HepG2 (cell line): ENCODE measurements around the gene IP6K1. TPM values are rescaled to one million over a fixed set of nuclear protein-coding genes. Genes with fewer than 3 reads are reported as not detected.

Experiments
- ARHGAP35 ChIP-seq: sonication (generic); formaldehyde crosslinking; IDR thresholded peaks from 2 replicates; pipeline ENCODE4 v1.9.0; 2022; ENCODE audit warnings: mild to moderate bottlenecking, inconsistent platforms, moderate library complexity, missing genetic modification reagents, borderline replicate concordance
- ATM ChIP-seq: fragments of 450-650 bp; IDR thresholded peaks from 2 replicates; pipeline ENCODE4 v1.7.1; 2017; ENCODE audit warnings: mild to moderate bottlenecking, borderline replicate concordance
- CREB1 ChIP-seq, 2 experiments: fragments of 450-650 bp in 1 of 2; IDR thresholded peaks; 2 replicates each; pipeline ENCODE4 v1.6.1; 2016 to 2017; ENCODE audit warnings: control low read depth in 1 of 2, mild to moderate bottlenecking in 1 of 2, missing compliant biosample characterization in 1 of 2, missing genetic modification characterization in 1 of 2
- EHMT2 ChIP-seq: fragments of 200-600 bp; sonication (generic); IDR thresholded peaks from 2 replicates; pipeline ENCODE4 v1.7.0; 2017; ENCODE audit warnings: antibody characterized with exemption, low read depth, low read length, borderline replicate concordance
- HOXA3 ChIP-seq: sonication (generic); formaldehyde crosslinking; IDR thresholded peaks from 2 replicates; pipeline ENCODE4 v1.5.0; 2020; ENCODE audit warnings: missing genetic modification reagents
- KDM5A ChIP-seq: fragments of 200-600 bp; sonication (generic); IDR thresholded peaks from 2 replicates; pipeline ENCODE4 v1.7.0; 2018; ENCODE audit warnings: antibody characterized with exemption, mild to moderate bottlenecking, low read length, borderline replicate concordance
- NCOA1 ChIP-seq: sonication (generic); formaldehyde crosslinking; IDR thresholded peaks from 2 replicates; pipeline ENCODE4 v1.9.0; 2021; ENCODE audit warnings: missing genetic modification reagents
- PAWR ChIP-seq: sonication (generic); formaldehyde crosslinking; IDR thresholded peaks from 2 replicates; pipeline ENCODE4 v1.4.0; 2020; ENCODE audit warnings: missing genetic modification reagents, mild to moderate bottlenecking, borderline replicate concordance
- SMAD1 ChIP-seq: sonication (generic); formaldehyde crosslinking; IDR thresholded peaks from 2 replicates; pipeline ENCODE4 v1.4.0; 2020; ENCODE audit warnings: missing genetic modification reagents, low read depth, mild to moderate bottlenecking, borderline replicate concordance
- TBX3 ChIP-seq: fragments of 450-650 bp; IDR thresholded peaks from 2 replicates; pipeline ENCODE4 v1.6.1; 2017; ENCODE audit warnings: antibody characterized with exemption, mild to moderate bottlenecking, inconsistent platforms, borderline replicate concordance
- ZBTB20 ChIP-seq: sonication (generic); formaldehyde crosslinking; IDR thresholded peaks from 2 replicates; pipeline ENCODE4 v1.8.1; 2023; ENCODE audit warnings: missing genetic modification reagents, low read depth, mild to moderate bottlenecking, borderline replicate concordance
- ZBTB21 ChIP-seq: sonication (generic); formaldehyde crosslinking; IDR thresholded peaks from 2 replicates; pipeline ENCODE4 v1.4.0; 2020; ENCODE audit warnings: missing genetic modification reagents
- ZBTB7B ChIP-seq: sonication (generic); formaldehyde crosslinking; IDR thresholded peaks from 2 replicates; pipeline ENCODE4 v1.4.0; 2020; ENCODE audit warnings: missing genetic modification reagents
- ZC3H4 ChIP-seq: sonication (generic); formaldehyde crosslinking; IDR thresholded peaks from 2 replicates; pipeline ENCODE4 v1.4.0; 2020; ENCODE audit warnings: missing genetic modification reagents, borderline replicate concordance
- ZNF83 ChIP-seq: sonication (generic); formaldehyde crosslinking; IDR thresholded peaks from 2 replicates; pipeline ENCODE4 v1.4.0; 2020; ENCODE audit warnings: missing genetic modification reagents, mild to moderate bottlenecking, borderline replicate concordance
- polyA plus RNA-seq, 8 experiments: library from polyadenylated mRNA; depleted of rRNA in 3 of 8; stranded (reverse) in 7 of 8; unstranded in 1 of 8; fragments of >200 nt; fragmentation: Illumina TruSeq in 4 of 8; extraction: Trizol in 4 of 8; gene quantifications; 2 replicates each; pipeline versions ENCODE4 v1.2.1 to v1.2.3, GENCODE V29; 2011 to 2016; ENCODE audit warnings: low read depth in 4 of 8, missing spikeins in 1 of 8, mixed read lengths in 1 of 8; ENCODE audit not compliant: insufficient read depth in 1 of 8
- total RNA-seq, 5 experiments: library from RNA; depleted of rRNA; stranded (reverse); fragments of >200 nt; fragmentation: Illumina TruSeq; extraction: Trizol; gene quantifications; 2 replicates each; pipeline ENCODE4 v1.2.3, GENCODE V29; 2016; ENCODE audit warnings: low read depth in 1 of 5
- TF ChIP-seq, protein P1 (sequence below): sonication (generic); formaldehyde crosslinking; IDR thresholded peaks from 2 replicates; pipeline ENCODE4 v1.8.1; 2022; ENCODE audit warnings: mild to moderate bottlenecking, missing genetic modification reagents
- TF ChIP-seq, protein P2 (sequence below): sonication (generic); formaldehyde crosslinking; IDR thresholded peaks from 2 replicates; pipeline ENCODE4 v1.5.1; 2020; ENCODE audit warnings: missing genetic modification reagents, mild to moderate bottlenecking, borderline replicate concordance
- TF ChIP-seq, protein P3 (sequence below): sonication (generic); formaldehyde crosslinking; IDR thresholded peaks from 2 replicates; pipeline ENCODE4 v1.5.0; 2020; ENCODE audit warnings: mild to moderate bottlenecking, missing genetic modification reagents
- TF ChIP-seq, protein P4 (sequence below): sonication (generic); formaldehyde crosslinking; IDR thresholded peaks from 2 replicates; pipeline ENCODE4 v1.9.0; 2022; ENCODE audit warnings: missing genetic modification reagents, mild to moderate bottlenecking, borderline replicate concordance

IP6K1 gene
- total and polyA plus RNA-seq, 2 of the 13 experiments (the other 11 are each of a cell fraction or from before 2014, with no cell fraction given): 17.7 to 29.7 TPM

DNA sequence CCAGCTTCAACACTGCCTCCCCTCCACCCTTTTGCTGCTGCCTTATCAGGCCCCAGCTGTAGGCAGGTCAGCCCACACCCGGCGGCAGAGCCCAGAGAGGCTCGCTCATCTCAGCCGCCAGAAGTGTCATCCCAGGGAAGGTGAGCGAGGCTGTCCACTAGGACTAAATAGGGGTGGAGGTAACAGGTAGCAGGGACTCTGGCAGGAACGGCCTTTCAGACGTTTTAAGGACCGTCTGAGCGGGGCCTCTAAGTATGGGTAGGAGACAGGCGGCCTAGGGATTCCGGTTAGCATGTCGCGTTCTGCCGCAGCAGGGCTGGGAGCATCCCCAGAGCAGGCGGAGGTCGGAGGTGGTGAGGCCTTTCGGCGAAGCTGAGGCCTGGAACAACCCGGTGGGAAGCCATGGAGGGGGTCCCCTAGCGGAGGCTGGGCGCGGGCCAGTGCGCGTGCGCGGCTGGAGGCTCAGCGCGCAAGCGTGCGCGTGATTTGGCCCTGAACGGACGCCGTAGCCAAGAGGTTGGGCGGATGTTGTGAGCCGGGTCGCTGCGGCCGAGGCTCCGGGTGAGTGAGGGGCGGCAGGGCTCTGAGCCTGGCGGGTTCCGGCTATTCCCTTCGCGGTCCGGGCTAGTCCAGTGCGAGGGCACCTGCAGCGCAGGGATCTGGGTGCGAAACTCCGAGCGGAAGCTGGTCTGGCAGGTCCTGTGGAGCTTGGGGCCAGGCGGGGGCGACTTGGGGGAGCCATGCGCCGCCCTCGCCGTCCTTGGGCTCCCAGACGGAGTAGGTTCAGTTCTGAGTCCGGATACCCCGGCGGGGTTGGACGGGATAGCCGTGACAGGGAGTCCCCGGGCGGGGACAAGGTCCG, 97.1 kb downstream of the IP6K1 start, which contains the start of the genes MST1 and RNF123 (continued):
- TF ChIP-seq PAWR (CRISPR knock-in tag) (no peak), KDM5A (peak; percentile 94), ARHGAP35 (CRISPR knock-in tag) (0 out of 2 replicates have a peak, but pooled peaks have one; percentile 6), EHMT2 (no peak), ZBTB21 (CRISPR knock-in tag) (0 out of 2 replicates have a peak, but pooled peaks have one; percentile 42), ZC3H4 (peak; percentile 95; the same call in 1 of the 2 replicates), HOXA3 (peak; percentile 71; the same call in 1 of the 2 replicates), SMAD1 (peak; percentile 63; the same call in 1 of the 2 replicates), ZBTB7B (CRISPR knock-in tag) (peak; percentile 54), NCOA1 (CRISPR knock-in tag) (peak; percentile 76; the same call in 1 of the 2 replicates), TBX3 (0 out of 2 replicates have a peak, but pooled peaks have one; percentile 20), ZNF83 (CRISPR knock-in tag) (no peak), ATM (no peak), CREB1 (IDR thresholded peaks at IDR 0.05) (peak; percentile 19; the same call in 1 of the 2 replicates), CREB1 (CRISPR knock-in tag; IDR thresholded peaks at IDR 0.05) (no peak), ZBTB20 (CRISPR knock-in tag) (peak; percentile 70; the same call in 1 of the 2 replicates)
- TF ChIP-seq, protein P1, sequence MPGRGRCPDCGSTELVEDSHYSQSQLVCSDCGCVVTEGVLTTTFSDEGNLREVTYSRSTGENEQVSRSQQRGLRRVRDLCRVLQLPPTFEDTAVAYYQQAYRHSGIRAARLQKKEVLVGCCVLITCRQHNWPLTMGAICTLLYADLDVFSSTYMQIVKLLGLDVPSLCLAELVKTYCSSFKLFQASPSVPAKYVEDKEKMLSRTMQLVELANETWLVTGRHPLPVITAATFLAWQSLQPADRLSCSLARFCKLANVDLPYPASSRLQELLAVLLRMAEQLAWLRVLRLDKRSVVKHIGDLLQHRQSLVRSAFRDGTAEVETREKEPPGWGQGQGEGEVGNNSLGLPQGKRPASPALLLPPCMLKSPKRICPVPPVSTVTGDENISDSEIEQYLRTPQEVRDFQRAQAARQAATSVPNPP (CRISPR knock-in tag): no peak
- TF ChIP-seq, protein P2, sequence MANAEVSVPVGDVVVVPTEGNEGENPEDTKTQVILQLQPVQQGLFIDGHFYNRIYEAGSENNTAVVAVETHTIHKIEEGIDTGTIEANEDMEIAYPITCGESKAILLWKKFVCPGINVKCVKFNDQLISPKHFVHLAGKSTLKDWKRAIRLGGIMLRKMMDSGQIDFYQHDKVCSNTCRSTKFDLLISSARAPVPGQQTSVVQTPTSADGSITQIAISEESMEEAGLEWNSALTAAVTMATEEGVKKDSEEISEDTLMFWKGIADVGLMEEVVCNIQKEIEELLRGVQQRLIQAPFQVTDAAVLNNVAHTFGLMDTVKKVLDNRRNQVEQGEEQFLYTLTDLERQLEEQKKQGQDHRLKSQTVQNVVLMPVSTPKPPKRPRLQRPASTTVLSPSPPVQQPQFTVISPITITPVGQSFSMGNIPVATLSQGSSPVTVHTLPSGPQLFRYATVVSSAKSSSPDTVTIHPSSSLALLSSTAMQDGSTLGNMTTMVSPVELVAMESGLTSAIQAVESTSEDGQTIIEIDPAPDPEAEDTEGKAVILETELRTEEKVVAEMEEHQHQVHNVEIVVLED: peak; percentile 72
- TF ChIP-seq, protein P3, sequence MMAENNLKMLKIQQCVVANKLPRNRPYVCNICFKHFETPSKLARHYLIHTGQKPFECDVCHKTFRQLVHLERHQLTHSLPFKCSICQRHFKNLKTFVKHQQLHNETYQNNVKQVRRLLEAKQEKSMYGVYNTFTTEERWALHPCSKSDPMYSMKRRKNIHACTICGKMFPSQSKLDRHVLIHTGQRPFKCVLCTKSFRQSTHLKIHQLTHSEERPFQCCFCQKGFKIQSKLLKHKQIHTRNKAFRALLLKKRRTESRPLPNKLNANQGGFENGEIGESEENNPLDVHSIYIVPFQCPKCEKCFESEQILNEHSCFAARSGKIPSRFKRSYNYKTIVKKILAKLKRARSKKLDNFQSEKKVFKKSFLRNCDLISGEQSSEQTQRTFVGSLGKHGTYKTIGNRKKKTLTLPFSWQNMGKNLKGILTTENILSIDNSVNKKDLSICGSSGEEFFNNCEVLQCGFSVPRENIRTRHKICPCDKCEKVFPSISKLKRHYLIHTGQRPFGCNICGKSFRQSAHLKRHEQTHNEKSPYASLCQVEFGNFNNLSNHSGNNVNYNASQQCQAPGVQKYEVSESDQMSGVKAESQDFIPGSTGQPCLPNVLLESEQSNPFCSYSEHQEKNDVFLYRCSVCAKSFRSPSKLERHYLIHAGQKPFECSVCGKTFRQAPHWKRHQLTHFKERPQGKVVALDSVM (CRISPR knock-in tag): peak; percentile 70; the same call in 1 of the 2 replicates
- TF ChIP-seq, protein P4, sequence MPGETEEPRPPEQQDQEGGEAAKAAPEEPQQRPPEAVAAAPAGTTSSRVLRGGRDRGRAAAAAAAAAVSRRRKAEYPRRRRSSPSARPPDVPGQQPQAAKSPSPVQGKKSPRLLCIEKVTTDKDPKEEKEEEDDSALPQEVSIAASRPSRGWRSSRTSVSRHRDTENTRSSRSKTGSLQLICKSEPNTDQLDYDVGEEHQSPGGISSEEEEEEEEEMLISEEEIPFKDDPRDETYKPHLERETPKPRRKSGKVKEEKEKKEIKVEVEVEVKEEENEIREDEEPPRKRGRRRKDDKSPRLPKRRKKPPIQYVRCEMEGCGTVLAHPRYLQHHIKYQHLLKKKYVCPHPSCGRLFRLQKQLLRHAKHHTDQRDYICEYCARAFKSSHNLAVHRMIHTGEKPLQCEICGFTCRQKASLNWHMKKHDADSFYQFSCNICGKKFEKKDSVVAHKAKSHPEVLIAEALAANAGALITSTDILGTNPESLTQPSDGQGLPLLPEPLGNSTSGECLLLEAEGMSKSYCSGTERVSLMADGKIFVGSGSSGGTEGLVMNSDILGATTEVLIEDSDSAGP: peak; percentile 76; the same call in 1 of the 2 replicates
